HCT116 (cell line): ENCODE data around the gene SNX4. TPM values are rescaled to one million over a fixed set of nuclear protein-coding genes. Genes with fewer than 3 reads are reported as not detected.

Experiments
- ATAC-seq: fragments of 200-7000 bp; cut with Tn5 transposase; 2 replicates; pipeline ENCODE4 v1.9.1; 2020; ENCODE audit warnings: mild to moderate bottlenecking, moderate library complexity
- BruUV-seq: library from RNA; stranded (reverse); fragments of 400-500 nt; replicated peaks from 2 replicates; lab custom pipeline; 2021; lab: Mats Ljungman, UMichigan
- CTCF ChIA-PET: fragments of 300-600 bp; sonication (Branson Sonifier 250); formaldehyde crosslinking; loops from one replicate; lab custom pipeline; 2021; ENCODE audit warnings: antibody characterized with exemption; lab: Charles Lee
- POLR2A ChIA-PET: fragments of 300-600, 350-600 bp; sonication (Branson Sonifier 250); formaldehyde crosslinking; loops from one replicate; lab custom pipeline; 2021; ENCODE audit warnings: antibody characterized with exemption; lab: Charles Lee
- RAD21 ChIA-PET, 2 experiments: fragments of 300-600 bp; sonication (Branson Sonifier 250); formaldehyde crosslinking; loops; one replicate each; lab custom pipeline; 2023; ENCODE audit warnings: low total read pairs in 2 of 2; ENCODE audit not compliant: uncharacterized antibody in 2 of 2, unreplicated experiment in 2 of 2, low non-redundant PET in 1 of 2; lab: Charles Lee
- DNase-seq: peaks from one replicate; pipeline ENCODE4 v3.0.0-alpha.2; 2010; ENCODE audit warnings: low read depth, low spot score
- H2AFZ ChIP-seq: fragments of 200-600 bp; shearing (Covaris generic), sonication (generic); 2 replicates; pipeline ENCODE4 v1.6.1; 2017; ENCODE audit warnings: low read depth, mixed run types, mixed read lengths, antibody characterized with exemption, low read length; ENCODE audit not compliant: poor library complexity, severe bottlenecking
- H3K27ac ChIP-seq: 2 replicates; pipeline ENCODE4 v1.5.1; 2012; ENCODE audit warnings: low read depth, low read length
- H3K27me3 ChIP-seq: fragments of 200-600 bp; sonication (generic); 2 replicates; pipeline ENCODE4 v1.6.1; 2016; ENCODE audit warnings: mixed run types, low read length, mixed read lengths; ENCODE audit not compliant: insufficient read depth
- H3K36me3 ChIP-seq, 2 experiments: fragments of 200-500 bp in 1 of 2; fragments of 200-600 bp in 1 of 2; sonication (Bioruptor generic) in 1 of 2; sonication (generic) in 1 of 2; 2 replicates each; pipeline versions ENCODE4 v1.5.1 to v1.6.1; 2014 to 2016; ENCODE audit warnings: low read length in 2 of 2, inconsistent platforms in 1 of 2, mixed read lengths in 1 of 2, mixed run types in 1 of 2; ENCODE audit not compliant: insufficient read depth in 2 of 2, control insufficient read depth in 1 of 2
- H3K4me1 ChIP-seq, 2 experiments: fragments of 200-600 bp in 1 of 2; sonication (generic) in 1 of 2; 2 replicates each; pipeline versions ENCODE4 v1.5.1 to v1.6.1; 2012 to 2017; ENCODE audit warnings: low read length in 2 of 2, inconsistent platforms in 1 of 2, mild to moderate bottlenecking in 1 of 2, mixed read lengths in 1 of 2, mixed run types in 1 of 2, moderate library complexity in 1 of 2; ENCODE audit not compliant: insufficient read depth in 2 of 2, control insufficient read depth in 1 of 2
- H3K4me2 ChIP-seq: fragments of 200-600 bp; sonication (generic); 2 replicates; pipeline ENCODE4 v1.6.1; 2017; ENCODE audit warnings: mixed run types, low read length, mixed read lengths
- H3K4me3 ChIP-seq, 2 experiments: fragments of 200-600 bp in 1 of 2; sonication (generic) in 1 of 2; replicated peaks in 1 of 2; 2 replicates each; pipeline ENCODE4 v1.5.1; 2011 to 2016; ENCODE audit warnings: low read length in 2 of 2, control low read depth in 1 of 2, low read depth in 1 of 2, mild to moderate bottlenecking in 1 of 2, mixed read lengths in 1 of 2, mixed run types in 1 of 2
- H3K79me2 ChIP-seq: fragments of 200-600 bp; sonication (generic); 2 replicates; pipeline ENCODE4 v1.6.1; 2017; ENCODE audit warnings: mild to moderate bottlenecking, mixed run types, low read length, moderate library complexity, mixed read lengths; ENCODE audit not compliant: insufficient read depth
- H3K9ac ChIP-seq: fragments of 200-600 bp; sonication (generic); 2 replicates; pipeline ENCODE4 v1.6.1; 2016; ENCODE audit warnings: low read length, mixed read lengths
- H3K9me2 ChIP-seq: fragments of 200-600 bp; sonication (generic), shearing (Covaris generic); 2 replicates; pipeline ENCODE4 v1.6.1; 2017; ENCODE audit warnings: mixed run types, mild to moderate bottlenecking, moderate library complexity; ENCODE audit not compliant: insufficient read depth
- H3K9me3 ChIP-seq, 2 experiments: fragments of 200-500 bp in 1 of 2; fragments of 200-600 bp in 1 of 2; sonication (Bioruptor generic) in 1 of 2; sonication (generic) in 1 of 2; 2 replicates each; pipeline ENCODE4 v1.6.1; 2014 to 2017; ENCODE audit warnings: low read length in 2 of 2, mixed read lengths in 2 of 2, inconsistent platforms in 1 of 2, low read depth in 1 of 2, mild to moderate bottlenecking in 1 of 2, mixed run types in 1 of 2, moderate library complexity in 1 of 2; ENCODE audit not compliant: control insufficient read depth in 1 of 2, insufficient read depth in 1 of 2
- H4K20me1 ChIP-seq: fragments of 200-600 bp; sonication (generic), shearing (Covaris generic); 2 replicates; pipeline ENCODE4 v1.6.1; 2017; ENCODE audit warnings: mixed run types, mild to moderate bottlenecking, moderate library complexity; ENCODE audit not compliant: insufficient read depth
- CBX3 ChIP-seq: IDR thresholded peaks from 2 replicates; pipeline ENCODE4 v1.6.1; 2012; ENCODE audit warnings: low read depth
- CEBPB ChIP-seq: IDR thresholded peaks from 2 replicates; pipeline ENCODE4 v1.6.1; 2012; ENCODE audit warnings: low read depth
- CTCF ChIP-seq, 3 experiments: fragments of 200-600 bp in 1 of 3; sonication (generic) in 1 of 3; IDR thresholded peaks in 2 of 3; conservative IDR thresholded peaks in 1 of 3; 2 replicates each; pipeline ENCODE4 v1.5.1; 2012 to 2017; ENCODE audit warnings: low read depth in 2 of 3, low read length in 2 of 3, antibody characterized with exemption in 1 of 3, borderline replicate concordance in 1 of 3, control low read depth in 1 of 3, mild to moderate bottlenecking in 1 of 3, mixed read lengths in 1 of 3, mixed run types in 1 of 3, moderate library complexity in 1 of 3; ENCODE audit not compliant: insufficient read depth in 1 of 3
- EGR1 ChIP-seq: IDR thresholded peaks from 2 replicates; pipeline ENCODE4 v1.6.1; 2012; ENCODE audit warnings: low read depth
- EZH2 ChIP-seq: fragments of 200-600 bp; sonication (generic); IDR thresholded peaks from 2 replicates; pipeline ENCODE4 v1.6.1; 2017; ENCODE audit warnings: antibody characterized with exemption, mixed run types
- EZH2phosphoT487 ChIP-seq: fragments of 200-600 bp; IDR thresholded peaks from 2 replicates; pipeline ENCODE4 v1.6.1; 2018; ENCODE audit warnings: antibody characterized with exemption, borderline replicate concordance
- FOSL1 ChIP-seq: IDR thresholded peaks from 2 replicates; pipeline ENCODE4 v1.6.1; 2012; ENCODE audit warnings: low read depth
- JUND ChIP-seq: IDR thresholded peaks from 2 replicates; pipeline ENCODE4 v1.6.1; 2012
- MAX ChIP-seq: IDR thresholded peaks from 2 replicates; pipeline ENCODE4 v1.6.1; 2012
- POLR2AphosphoS5 ChIP-seq: IDR thresholded peaks from 2 replicates; pipeline ENCODE4 v1.6.1; 2011; ENCODE audit warnings: mild to moderate bottlenecking, low read depth, low read length, moderate library complexity
- SIN3A ChIP-seq: IDR thresholded peaks from 2 replicates; pipeline ENCODE4 v1.6.1; 2012; ENCODE audit warnings: low read depth
- SP1 ChIP-seq: IDR thresholded peaks from 2 replicates; pipeline ENCODE4 v1.6.1; 2012; ENCODE audit warnings: low read depth
- TCF7L2 ChIP-seq: IDR thresholded peaks from 2 replicates; pipeline ENCODE4 v1.7.0; 2011; ENCODE audit warnings: borderline replicate concordance, inconsistent platforms; ENCODE audit not compliant: insufficient read depth, insufficient read length; ENCODE audit errors: extremely low read depth
- YY1 ChIP-seq: IDR thresholded peaks from 2 replicates; pipeline ENCODE4 v1.6.1; 2011; ENCODE audit warnings: low read length, low read depth, moderate library complexity, mild to moderate bottlenecking; ENCODE audit not compliant: insufficient replicate concordance; ENCODE audit errors: extremely low read depth
- ZBTB33 ChIP-seq: IDR thresholded peaks from 2 replicates; pipeline ENCODE4 v1.6.1; 2011; ENCODE audit warnings: mild to moderate bottlenecking, low read length, moderate library complexity; ENCODE audit not compliant: insufficient replicate concordance; ENCODE audit errors: extremely low read depth
- ZFX ChIP-seq: fragments of 450-650 bp; IDR thresholded peaks from 2 replicates; pipeline ENCODE4 v1.6.1; 2017
- intact Hi-C: fragments of 100-400 bp; cut with micrococcal nuclease; formaldehyde crosslinking; loops from 2 replicates; pipeline ENCODE4 v1.10.0; 2022
- total RNA-seq: library from RNA; stranded (reverse); gene quantifications from one replicate; pipeline ENCODE4 v1.2.1, GENCODE V29; 2021; ENCODE audit not compliant: unreplicated experiment

The SNX4 gene
- total RNA-seq, 1 experiment from 2014 or later, result 21.1 TPM

GRCh38 chr3:125402639-125403038, 117.4 kb downstream of the SNX4 start:
- no TSS peak for BruUV-seq
- no peak overlapping the region for H3K4me3 ChIP-seq
- ChIA-PET POLR2A (no interaction called here), CTCF (no interaction called here), RAD21 (no interaction called here)
- ATAC-seq, result no peak
- no peaks in the 10 kb centered on the region for H3K9me3 ChIP-seq
- H3K79me2 ChIP-seq, result no peaks in the 10 kb centered on the region
- H3K27ac ChIP-seq, result no peak overlapping the region
- TF ChIP-seq FOSL1 (no peak), SIN3A (no peak), EZH2 (no peak), CEBPB (no peak), CTCF (IDR thresholded peaks at IDR 0.05 in 2 of 3, conservative IDR thresholded peaks at IDR 0.05 in 1 of 3; ENCODE audit: borderline replicate concordance in 1 of 3, insufficient read depth in 1 of 3, low read depth in 2 of 3, low read length in 2 of 3) (no peak), JUND (no peak), MAX (no peak), YY1 (no peak), EZH2phosphoT487 (no peak), EGR1 (no peak), CBX3 (no peak), TCF7L2 (no peak), ZFX (no peak), ZBTB33 (no peak), POLR2AphosphoS5 (no peak), SP1 (no peak)
- H2AFZ ChIP-seq, result no peak overlapping the region
- no peaks in the 10 kb centered on the region for H3K9me2 ChIP-seq
- peaks cover 0 to 9% of the 10 kb centered on the region in 2 experiments; a peak in 2 of 4 replicates for H3K4me1 ChIP-seq
- no peak for DNase-seq
- intact Hi-C loops, result no loop called here
- H3K9ac ChIP-seq, result no peak overlapping the region
- H3K4me2 ChIP-seq, result no peak overlapping the region
- no peaks in the 10 kb centered on the region for H3K36me3 ChIP-seq
- H3K27me3 ChIP-seq, result 0 out of 2 replicates have a peak, but pooled peaks cover 5% of the 10 kb centered on the region
- H4K20me1 ChIP-seq, result no peaks in the 10 kb centered on the region
